Measurements from ENCODE around the gene MTSS2. TPM values are rescaled to one million over a fixed set of nuclear protein-coding genes. Genes with fewer than 3 reads are reported as not detected.

MTSS2 gene
- total and polyA plus RNA-seq, 2 experiments from 2014 or later = 1.6 to 19.6 TPM

- Histone ChIP-seq H3F3A (replicated peaks; ENCODE audit: low read depth) (no peaks in the 10 kb centered on the region), H2AFZ (no peak overlapping the region), H3K36me3 (ENCODE audit: insufficient read depth) (no peaks in the 10 kb centered on the region), H3K27me3 (ENCODE audit: insufficient read depth) (no peaks in the 10 kb centered on the region), H3K4me3 (no peak overlapping the region), H3K4me2 (no peak overlapping the region), H3K9me2 (ENCODE audit: insufficient read depth) (0 out of 2 replicates have a peak, but pooled peaks cover 2% of the 10 kb centered on the region), H3K27ac (ENCODE audit: low read depth) (no peak overlapping the region), H3K79me2 (replicated peaks; ENCODE audit: insufficient read depth) (no peaks in the 10 kb centered on the region), H3K4me1 (ENCODE audit: insufficient read depth) (no peaks in the 10 kb centered on the region; the same call in 1 of the 2 replicates), H4K20me1 (replicated peaks; ENCODE audit: insufficient read depth) (no peaks in the 10 kb centered on the region)
- TF ChIP-seq ZNF331 (CRISPR knock-in tag; IDR thresholded peaks at IDR 0.05; ENCODE audit: low read depth) = no peak
- no peak for TF ChIP-seq ZNF114 (CRISPR knock-in tag; IDR thresholded peaks at IDR 0.05)
- no peak for TF ChIP-seq CREB1 (CRISPR knock-in tag; IDR thresholded peaks at IDR 0.05; ENCODE audit: low read depth)
- no peak for TF ChIP-seq CTCF (conservative IDR thresholded peaks at IDR 0.05; ENCODE audit: low read depth in 2 of 2)
- TF ChIP-seq POLR2AphosphoS5 (IDR thresholded peaks at IDR 0.05; ENCODE audit: low read depth) = no peak
- no peaks in the 10 kb centered on the region; the same call in 2 of the 3 replicates for H3K9me3 Mint-ChIP-seq
- H3K4me1 Mint-ChIP-seq = peaks cover 26% of the 10 kb centered on the region
- no peak overlapping the region for H3K27ac Mint-ChIP-seq
- DNase-seq (ENCODE audit: low spot score) (no peak), ATAC-seq (no peak)
- H3K36me3 Mint-ChIP-seq (ENCODE audit: low read depth) = peaks cover 15% of the 10 kb centered on the region
- H3K27me3 Mint-ChIP-seq (ENCODE audit: insufficient read depth, low read depth, poor library complexity) = peaks cover 17% of the 10 kb centered on the region
- H3K4me3 Mint-ChIP-seq = no peak overlapping the region
Measured at GRCh38 chr16:70734522-70735095, 48.8 kb upstream of the MTSS2 start.

- H2AFZ ChIP-seq = no peak overlapping the region
- Mint-ChIP-seq H3K36me3 (ENCODE audit: low read depth) (peaks cover 18% of the 10 kb centered on the region), H3K4me3 (no peak overlapping the region), H3K27me3 (ENCODE audit: insufficient read depth, low read depth, poor library complexity) (peaks cover 12% of the 10 kb centered on the region), H3K27ac (no peak overlapping the region), H3K4me1 (peaks cover 8% of the 10 kb centered on the region), H3K9me3 (no peaks in the 10 kb centered on the region; the same call in 2 of the 3 replicates)
- no peak overlapping the region for H3K4me2 ChIP-seq
- no peak overlapping the region for H3K4me3 ChIP-seq
- H4K20me1 ChIP-seq (replicated peaks; ENCODE audit: insufficient read depth) = no peaks in the 10 kb centered on the region
- TF ChIP-seq, protein P1, sequence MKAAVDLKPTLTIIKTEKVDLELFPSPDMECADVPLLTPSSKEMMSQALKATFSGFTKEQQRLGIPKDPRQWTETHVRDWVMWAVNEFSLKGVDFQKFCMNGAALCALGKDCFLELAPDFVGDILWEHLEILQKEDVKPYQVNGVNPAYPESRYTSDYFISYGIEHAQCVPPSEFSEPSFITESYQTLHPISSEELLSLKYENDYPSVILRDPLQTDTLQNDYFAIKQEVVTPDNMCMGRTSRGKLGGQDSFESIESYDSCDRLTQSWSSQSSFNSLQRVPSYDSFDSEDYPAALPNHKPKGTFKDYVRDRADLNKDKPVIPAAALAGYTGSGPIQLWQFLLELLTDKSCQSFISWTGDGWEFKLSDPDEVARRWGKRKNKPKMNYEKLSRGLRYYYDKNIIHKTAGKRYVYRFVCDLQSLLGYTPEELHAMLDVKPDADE (IDR thresholded peaks at IDR 0.05) = no peak
- TF ChIP-seq ZNF462 (CRISPR knock-in tag; IDR thresholded peaks at IDR 0.05) (no peak), CREB1 (CRISPR knock-in tag; IDR thresholded peaks at IDR 0.05; ENCODE audit: low read depth) (no peak)
- H3K9me2 ChIP-seq (ENCODE audit: insufficient read depth) = 0 out of 2 replicates have a peak, but pooled peaks cover 2% of the 10 kb centered on the region
- DNase-seq (ENCODE audit: low spot score) (no peak), ATAC-seq (no peak)
- H3K36me3 ChIP-seq (ENCODE audit: insufficient read depth) = no peaks in the 10 kb centered on the region
- H3K27ac ChIP-seq (ENCODE audit: low read depth) = no peak overlapping the region
- H3K4me1 ChIP-seq (ENCODE audit: insufficient read depth) = no peaks in the 10 kb centered on the region; the same call in 1 of the 2 replicates
- H3K79me2 ChIP-seq (replicated peaks; ENCODE audit: insufficient read depth) = no peaks in the 10 kb centered on the region
- H3K27me3 ChIP-seq (ENCODE audit: insufficient read depth) = no peaks in the 10 kb centered on the region
- H3F3A ChIP-seq (replicated peaks; ENCODE audit: low read depth) = 0 out of 2 replicates have a peak, but pooled peaks cover 1% of the 10 kb centered on the region
Measured at GRCh38 chr16:70730944-70731343, 45.1 kb upstream of the MTSS2 start.

Data from GM23338 (cell line).